ENCODE data around the gene ACYP1. TPM values are rescaled to one million over a fixed set of nuclear protein-coding genes. Genes with fewer than 3 reads are reported as not detected.

ACYP1 gene
- total and polyA plus RNA-seq, 9 of the 15 experiments (the other 6 are each of a cell fraction or from before 2014, with no cell fraction given) = 19.9 to 113 (median 52.3) TPM

GRCh38 chr14:75068294-75069120, 4.7 kb upstream of the ACYP1 start (continued):
- TF ChIP-seq IRF1 (CRISPR knock-in tag; IDR thresholded peaks at IDR 0.05; ENCODE audit: borderline replicate concordance) = no peak
- 0 out of 2 replicates have a peak, but pooled peaks have one; percentile 17 for TF ChIP-seq SMARCA5 (IDR thresholded peaks at IDR 0.05)
- TF ChIP-seq NR0B1 (IDR thresholded peaks at IDR 0.05; ENCODE audit: partially characterized antibody) = no peak
- no peak for TF ChIP-seq CBX8 (IDR thresholded peaks at IDR 0.05; ENCODE audit: borderline replicate concordance, extremely low read depth, low read depth, low read length, poor library complexity, severe bottlenecking)
- no peak for TF ChIP-seq ID3 (CRISPR knock-in tag; IDR thresholded peaks at IDR 0.05)
- no peak for TF ChIP-seq ID3 (tag; IDR thresholded peaks at IDR 0.05)
- no peak for TF ChIP-seq HDAC2 (IDR thresholded peaks at IDR 0.05)
- no peak for TF ChIP-seq PRPF4 (IDR thresholded peaks at IDR 0.05; ENCODE audit: insufficient read depth, low read depth, low read length, poor library complexity, severe bottlenecking)
- TF ChIP-seq POLR2B (IDR thresholded peaks at IDR 0.05; ENCODE audit: low read depth, partially characterized antibody) = peak; percentile 50
- no peak for TF ChIP-seq RERE (CRISPR knock-in tag; IDR thresholded peaks at IDR 0.05; ENCODE audit: borderline replicate concordance)
